Loucy (cell line): Measurements from ENCODE around the gene BCL2L15.
A peak's percentile ranks its signal among the peaks of the same experiment; 100 is the strongest.

Source experiments
- H2AFZ ChIP-seq: fragments of 200-600 bp; sonication (generic); 2 replicates; pipeline ENCODE4 v1.6.0; 2016; ENCODE audit warnings: antibody characterized with exemption, mild to moderate bottlenecking, low read length, moderate library complexity
- H3F3A ChIP-seq: fragments of 200-600 bp; 2 replicates; pipeline ENCODE4 v1.6.0; 2016; ENCODE audit warnings: antibody characterized with exemption, low read depth, mild to moderate bottlenecking
- H3K27me3 ChIP-seq: fragments of 200-600 bp; sonication (generic); 2 replicates; pipeline ENCODE4 v1.6.1; 2014; ENCODE audit warnings: low read length, mild to moderate bottlenecking; ENCODE audit not compliant: insufficient read depth, poor library complexity, severe bottlenecking
- H3K36me3 ChIP-seq: fragments of 200-600 bp; sonication (generic); 2 replicates; pipeline ENCODE4 v1.6.1; 2016; ENCODE audit warnings: low read length; ENCODE audit not compliant: insufficient read depth
- H3K4me1 ChIP-seq: fragments of 200-600 bp; sonication (generic); 2 replicates; pipeline ENCODE4 v1.5.1; 2014; ENCODE audit warnings: low read length, mild to moderate bottlenecking; ENCODE audit not compliant: insufficient read depth, poor library complexity, severe bottlenecking
- H3K4me2 ChIP-seq: fragments of 200-600 bp; sonication (generic); 2 replicates; pipeline ENCODE4 v1.6.0; 2014; ENCODE audit warnings: antibody characterized with exemption, low read length, low read depth, mild to moderate bottlenecking; ENCODE audit not compliant: poor library complexity, severe bottlenecking
- H3K4me3 ChIP-seq: fragments of 200-600 bp; sonication (generic); 2 replicates; pipeline ENCODE4 v1.5.1; 2014; ENCODE audit warnings: low read length, mild to moderate bottlenecking, mixed read lengths; ENCODE audit not compliant: poor library complexity, severe bottlenecking
- H3K79me2 ChIP-seq: fragments of 200-600 bp; sonication (generic); 2 replicates; pipeline ENCODE4 v1.6.1; 2014; ENCODE audit warnings: low read length; ENCODE audit not compliant: insufficient read depth
- H3K9ac ChIP-seq: fragments of 200-600 bp; sonication (generic); 2 replicates; pipeline ENCODE4 v1.6.0; 2014; ENCODE audit warnings: mild to moderate bottlenecking, low read depth, low read length, moderate library complexity; ENCODE audit not compliant: poor library complexity, severe bottlenecking
- H3K9me2 ChIP-seq: fragments of 200-600 bp; sonication (generic); replicated peaks from 2 replicates; pipeline ENCODE4 v1.6.1; 2016; ENCODE audit warnings: low read depth, low read length, mixed read lengths
- H3K9me3 ChIP-seq: fragments of 200-600 bp; sonication (generic); 2 replicates; pipeline ENCODE4 v1.6.1; 2014; ENCODE audit warnings: mild to moderate bottlenecking, antibody characterized with exemption, low read length, low read depth; ENCODE audit not compliant: insufficient read depth
- H4K20me1 ChIP-seq: fragments of 200-600 bp; sonication (generic); 2 replicates; pipeline ENCODE4 v1.6.0; 2014; ENCODE audit warnings: antibody characterized with exemption, low read length, mild to moderate bottlenecking; ENCODE audit not compliant: insufficient read depth, poor library complexity, severe bottlenecking
- EZH2phosphoT487 ChIP-seq: fragments of 200-600 bp; IDR thresholded peaks from 2 replicates; pipeline ENCODE4 v1.6.1; 2018; ENCODE audit warnings: antibody characterized with exemption, mild to moderate bottlenecking, moderate library complexity, borderline replicate concordance
- TF ChIP-seq, protein P1 (sequence below): fragments of 200-600 bp; sonication (generic); conservative IDR thresholded peaks from 2 replicates; pipeline ENCODE4 v1.5.1; 2014; ENCODE audit warnings: mild to moderate bottlenecking, antibody characterized with exemption, low read length

BCL2L15 gene

DNA sequence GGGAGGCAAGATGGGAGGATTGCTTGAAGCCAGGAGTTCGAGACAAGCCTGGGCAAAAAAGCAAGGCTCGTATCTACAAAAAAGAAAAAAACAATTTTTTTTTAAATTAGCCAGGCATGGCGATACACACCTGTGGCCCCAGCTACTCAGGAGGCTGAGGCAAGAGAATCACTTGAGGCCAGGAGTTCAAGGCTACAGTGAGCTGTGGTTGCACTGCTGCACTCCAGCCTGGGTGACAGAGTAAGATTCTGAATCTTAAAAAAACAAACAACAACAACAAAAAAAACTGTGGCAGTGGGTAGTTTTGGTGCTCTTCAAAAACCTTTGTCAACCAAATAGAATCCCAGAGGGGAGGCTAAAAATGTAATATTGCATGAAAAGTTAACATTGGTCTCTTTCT lies 16.6 kb downstream of the BCL2L15 start:
- H3K4me2 ChIP-seq: peak overlapping the region; percentile 72

DNA sequence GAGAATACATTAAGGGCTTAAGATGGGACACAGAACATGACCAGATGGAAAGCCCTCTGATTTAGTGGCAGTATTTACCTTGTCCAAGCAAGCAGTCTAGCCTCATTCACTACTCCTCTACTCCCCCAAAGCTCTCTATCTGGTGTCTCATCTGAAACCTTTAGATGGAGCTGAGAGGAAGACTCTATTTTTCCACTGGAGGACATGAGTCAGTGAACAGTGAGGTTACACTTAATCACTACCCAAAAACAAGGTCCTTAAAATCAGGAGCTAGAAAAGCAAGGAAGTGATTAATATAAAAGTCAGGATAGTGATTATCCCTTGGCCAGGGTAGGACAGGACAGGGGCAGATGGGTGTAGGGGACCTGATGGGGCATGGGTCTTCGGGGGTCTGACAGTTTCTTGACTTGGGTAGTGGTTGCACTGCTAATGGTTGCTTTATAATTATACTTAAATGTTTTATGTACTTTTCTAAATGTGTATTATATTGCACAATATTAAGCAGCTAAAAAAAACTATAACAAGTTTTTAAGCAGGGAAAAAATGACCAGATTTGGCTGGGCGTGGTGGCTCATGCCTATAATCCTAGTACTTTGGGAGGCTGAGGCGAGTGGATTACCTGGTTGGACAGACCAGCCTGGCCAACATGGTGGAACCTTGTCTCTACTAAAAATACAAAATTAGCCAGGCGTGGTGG lies 18.8 kb downstream of the BCL2L15 start:
- Histone ChIP-seq H3K79me2 (peaks cover 64% of the 10 kb centered on the region), H4K20me1 (no peaks in the 10 kb centered on the region), H3K9me3 (no peaks in the 10 kb centered on the region), H3K36me3 (no peaks in the 10 kb centered on the region), H3K9me2 (no peaks in the 10 kb centered on the region), H3K9ac (no peak overlapping the region), H2AFZ (no peak overlapping the region), H3F3A (0 out of 2 replicates have a peak, but pooled peaks cover 2% of the 10 kb centered on the region), H3K27me3 (no peaks in the 10 kb centered on the region), H3K4me3 (peak overlapping the region; percentile 77), H3K4me2 (peak overlapping the region; percentile 72), H3K4me1 (peaks cover 64% of the 10 kb centered on the region)
- TF ChIP-seq, protein P1, sequence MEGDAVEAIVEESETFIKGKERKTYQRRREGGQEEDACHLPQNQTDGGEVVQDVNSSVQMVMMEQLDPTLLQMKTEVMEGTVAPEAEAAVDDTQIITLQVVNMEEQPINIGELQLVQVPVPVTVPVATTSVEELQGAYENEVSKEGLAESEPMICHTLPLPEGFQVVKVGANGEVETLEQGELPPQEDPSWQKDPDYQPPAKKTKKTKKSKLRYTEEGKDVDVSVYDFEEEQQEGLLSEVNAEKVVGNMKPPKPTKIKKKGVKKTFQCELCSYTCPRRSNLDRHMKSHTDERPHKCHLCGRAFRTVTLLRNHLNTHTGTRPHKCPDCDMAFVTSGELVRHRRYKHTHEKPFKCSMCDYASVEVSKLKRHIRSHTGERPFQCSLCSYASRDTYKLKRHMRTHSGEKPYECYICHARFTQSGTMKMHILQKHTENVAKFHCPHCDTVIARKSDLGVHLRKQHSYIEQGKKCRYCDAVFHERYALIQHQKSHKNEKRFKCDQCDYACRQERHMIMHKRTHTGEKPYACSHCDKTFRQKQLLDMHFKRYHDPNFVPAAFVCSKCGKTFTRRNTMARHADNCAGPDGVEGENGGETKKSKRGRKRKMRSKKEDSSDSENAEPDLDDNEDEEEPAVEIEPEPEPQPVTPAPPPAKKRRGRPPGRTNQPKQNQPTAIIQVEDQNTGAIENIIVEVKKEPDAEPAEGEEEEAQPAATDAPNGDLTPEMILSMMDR: no peak
- TF ChIP-seq EZH2phosphoT487: no peak

More for the DNA sequence above, 16.6 kb downstream of the BCL2L15 start:
- peaks cover 77% of the 10 kb centered on the region for H3K4me1 ChIP-seq
- no peaks in the 10 kb centered on the region for H3K36me3 ChIP-seq
- no peaks in the 10 kb centered on the region for H3K9me3 ChIP-seq
- TF ChIP-seq, protein P1: no peak
- no peak for TF ChIP-seq EZH2phosphoT487
- peak overlapping the region; percentile 77 for H3K4me3 ChIP-seq
- H3F3A ChIP-seq: 0 out of 2 replicates have a peak, but pooled peaks cover 2% of the 10 kb centered on the region
- H3K9ac ChIP-seq: peak overlapping the region; percentile 86
- no peaks in the 10 kb centered on the region for H4K20me1 ChIP-seq
- H3K9me2 ChIP-seq: no peaks in the 10 kb centered on the region
- no peaks in the 10 kb centered on the region for H3K27me3 ChIP-seq
- H3K79me2 ChIP-seq: peaks cover 47% of the 10 kb centered on the region
- H2AFZ ChIP-seq: no peak overlapping the region

- Histone ChIP-seq H3K4me2 (no peak overlapping the region), H3K27me3 (no peaks in the 10 kb centered on the region), H3K36me3 (peaks cover 21% of the 10 kb centered on the region), H3F3A (no peaks in the 10 kb centered on the region), H3K4me3 (no peak overlapping the region), H3K9ac (no peak overlapping the region), H3K9me2 (no peaks in the 10 kb centered on the region), H3K79me2 (peaks cover 26% of the 10 kb centered on the region; the same call in 1 of the 2 replicates), H3K9me3 (no peaks in the 10 kb centered on the region), H4K20me1 (no peaks in the 10 kb centered on the region), H3K4me1 (peaks cover 6% of the 10 kb centered on the region), H2AFZ (no peak overlapping the region)
- no peak for TF ChIP-seq EZH2phosphoT487
- TF ChIP-seq, protein P1: no peak
These were observed 25.7 kb downstream of the BCL2L15 start for GRCh38 chr1:113861641-113862040.
